ENCODE results near the gene AGBL5.
A peak's percentile ranks its signal among the peaks of the same experiment; 100 is the strongest.

AGBL5 gene

GRCh38 chr2:27050996-27051901, at the start of gene AGBL5:
TSS of gene AGBL5 (plus strand) at chr2:27051668. CDS start at chr2:27052959, 1,291 bp downstream.
- DNase-seq: peak; percentile 88

- no peak for DNase-seq
Measured at GRCh38 chr2:27001950-27002349, 49.5 kb upstream of the AGBL5 start.

- DNase-seq: no peak
Measured at GRCh38 chr2:27003007-27003406, 48.5 kb upstream of the AGBL5 start.

- DNase-seq: no peak
Measured at GRCh38 chr2:27003857-27004256, 47.6 kb upstream of the AGBL5 start.

- DNase-seq: no peak
Measured at GRCh38 chr2:27006602-27007415, 44.7 kb upstream of the AGBL5 start.

- no peak for DNase-seq
Measured at GRCh38 chr2:27007416-27008374, 43.8 kb upstream of the AGBL5 start.

- DNase-seq: no peak
Measured at GRCh38 chr2:27008678-27009077, 42.8 kb upstream of the AGBL5 start.

- no peak for DNase-seq
Measured at GRCh38 chr2:27009083-27009482, 42.4 kb upstream of the AGBL5 start.

GRCh38 chr2:27009716-27010115, 41.8 kb upstream of the AGBL5 start:
- no peak for DNase-seq

- DNase-seq: no peak
Measured at GRCh38 chr2:27010139-27010538, 41.3 kb upstream of the AGBL5 start.

GRCh38 chr2:27013738-27014137, 37.7 kb upstream of the AGBL5 start:
- DNase-seq: no peak

GRCh38 chr2:27014771-27015433, 36.6 kb upstream of the AGBL5 start:
- DNase-seq: no peak

- DNase-seq: peak; percentile 43
Measured at GRCh38 chr2:27016801-27017325, 34.6 kb upstream of the AGBL5 start.

- DNase-seq: no peak
Measured at GRCh38 chr2:27018142-27018541, 33.3 kb upstream of the AGBL5 start.

- DNase-seq: no peak
Measured at GRCh38 chr2:27019459-27019858, 32.0 kb upstream of the AGBL5 start.

- DNase-seq: no peak
Measured at GRCh38 chr2:27019931-27020855, 31.3 kb upstream of the AGBL5 start.

GRCh38 chr2:27021253-27022049, 30.0 kb upstream of the AGBL5 start:
- DNase-seq: no peak

- DNase-seq: no peak
Measured at GRCh38 chr2:27023740-27024139, 27.7 kb upstream of the AGBL5 start.

GRCh38 chr2:27024188-27024587, 27.3 kb upstream of the AGBL5 start:
- DNase-seq: no peak

GRCh38 chr2:27024812-27025211, 26.7 kb upstream of the AGBL5 start:
- no peak for DNase-seq
